DMS79 treated with DMSO at 0.1 percent for 48 hours (cell line): Measurements from ENCODE around the gene POLL.
A peak's percentile ranks its signal among the peaks of the same experiment; 100 is the strongest.
"Not testable (repeated sequence)": the region's sequence is repeated elsewhere in the genome, so short reads cannot be mapped to it uniquely, and the experiment has no call there.

ENCODE experiments used
- DNase-seq: peaks from one replicate; lab custom pipeline; 2025; lab: John Stamatoyannopoulos, UW

Gene POLL

DNA sequence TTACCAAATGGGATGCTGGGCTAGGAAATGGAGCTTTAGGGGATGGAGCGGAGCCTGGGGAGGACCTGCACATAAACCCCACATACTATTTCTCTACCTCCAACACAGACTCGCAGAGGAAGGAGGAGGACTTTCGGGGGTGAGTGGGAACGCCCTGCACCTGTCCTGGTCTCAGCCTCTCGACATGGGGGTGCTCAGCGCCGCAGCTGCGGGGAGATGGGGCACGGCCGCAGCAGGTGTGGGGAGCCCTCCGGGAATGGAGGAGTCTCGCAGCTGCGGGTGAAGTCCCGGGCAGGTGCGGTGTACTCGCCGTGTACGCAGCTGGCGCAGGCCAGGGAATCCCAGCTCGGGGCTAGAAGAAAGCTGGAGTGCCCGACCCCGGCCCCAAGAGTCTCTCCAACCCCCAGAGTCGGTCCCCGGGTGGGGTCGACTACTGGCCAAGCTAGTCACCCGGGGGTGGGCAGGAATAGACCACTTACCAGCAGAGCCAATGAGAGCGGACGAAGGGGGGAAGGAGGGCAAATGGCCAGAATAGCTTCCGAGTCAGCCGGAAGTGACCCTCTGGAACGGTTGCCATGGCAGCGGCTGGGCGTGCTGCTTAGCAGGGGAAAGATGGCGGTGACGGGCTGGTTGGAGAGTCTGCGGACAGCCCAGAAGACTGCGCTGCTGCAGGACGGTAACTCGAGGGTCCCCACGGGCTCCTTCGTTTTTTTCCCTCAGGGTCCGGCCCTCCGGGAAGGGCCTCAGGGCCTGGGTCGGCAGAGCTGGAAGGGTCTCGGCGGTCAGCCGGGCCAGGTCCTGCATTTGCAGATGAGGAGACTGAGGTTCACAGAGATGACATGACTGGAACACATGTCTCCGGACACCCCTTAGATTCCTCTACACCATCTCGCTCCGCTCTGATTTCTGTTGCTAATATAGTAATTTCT, at the start of gene POLL, which contains the start of gene DPCD:
TSS of gene POLL (minus strand) at position 533 of the 929 bp plus-strand sequence. CDS start 897 bp downstream, outside the sequence.
TSS of gene DPCD (plus strand) at position 597 of the 929 bp plus-strand sequence. CDS start at position 613, 16 bp downstream.
- DNase-seq: peak; percentile 55

DNA sequence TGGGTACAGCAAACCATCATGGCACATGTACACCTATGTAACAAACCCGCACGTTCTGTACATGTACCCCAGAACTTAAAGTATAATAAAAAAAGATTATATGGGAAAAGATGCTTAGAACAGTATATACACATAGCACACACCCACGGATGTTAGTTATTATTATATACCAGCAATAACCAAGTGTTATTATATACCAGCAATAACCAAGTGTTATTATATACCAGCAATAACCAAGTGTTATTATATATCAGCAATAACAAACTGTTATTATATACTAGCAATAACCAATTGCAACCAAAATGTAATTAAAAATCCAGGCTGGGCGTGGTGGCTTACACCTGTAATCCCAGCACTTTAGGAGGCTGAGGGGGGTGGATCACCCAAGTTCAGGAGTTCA, 45.5 kb upstream of the POLL start:
- not testable (repeated sequence) for DNase-seq

DNA sequence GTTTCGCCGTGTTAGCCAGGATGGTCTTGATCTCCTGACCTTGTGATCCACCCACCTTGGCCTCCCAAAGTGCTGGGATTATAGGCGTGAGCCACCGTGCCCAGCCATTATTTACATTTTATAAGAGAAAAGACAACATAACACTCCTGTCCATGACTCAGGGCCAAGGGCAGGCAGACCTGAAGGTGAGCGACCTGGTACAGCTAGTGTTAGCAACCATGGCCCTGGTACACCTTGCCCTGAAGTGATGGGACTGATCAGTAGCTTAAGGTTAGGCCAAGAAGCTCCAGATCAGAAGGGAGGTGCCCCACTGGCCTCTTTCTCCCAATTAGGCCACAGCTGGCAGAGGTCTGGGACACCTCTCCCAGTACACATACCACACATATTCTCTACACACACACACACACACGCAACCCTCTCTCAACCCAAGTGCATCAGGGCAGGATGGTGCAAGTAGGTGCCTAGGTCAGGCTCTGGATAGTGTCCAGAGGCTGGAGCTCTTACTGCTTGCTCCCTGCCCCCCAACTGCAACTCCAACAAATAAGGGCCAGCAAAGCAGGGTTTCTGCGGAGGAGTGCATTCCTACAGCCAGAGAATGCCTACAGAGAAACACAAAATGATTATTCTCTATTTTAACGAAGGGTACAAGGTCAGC, 43.9 kb upstream of the POLL start:
- no peak for DNase-seq

DNA sequence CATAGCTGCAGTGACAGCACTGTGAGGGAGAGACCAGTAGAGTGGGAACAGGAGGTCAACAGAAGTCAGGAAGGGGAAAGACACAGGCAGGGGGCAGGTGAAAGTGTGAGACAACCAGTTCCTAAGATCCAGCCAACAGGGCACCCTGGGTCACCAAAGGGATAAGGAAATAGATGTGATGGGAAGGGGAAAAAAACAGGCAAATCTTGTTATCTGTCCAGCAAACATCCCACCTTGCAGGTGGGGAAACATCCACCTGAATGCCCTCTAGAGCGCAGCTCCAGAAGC, 42.5 kb upstream of the POLL start:
- DNase-seq: no peak

DNA sequence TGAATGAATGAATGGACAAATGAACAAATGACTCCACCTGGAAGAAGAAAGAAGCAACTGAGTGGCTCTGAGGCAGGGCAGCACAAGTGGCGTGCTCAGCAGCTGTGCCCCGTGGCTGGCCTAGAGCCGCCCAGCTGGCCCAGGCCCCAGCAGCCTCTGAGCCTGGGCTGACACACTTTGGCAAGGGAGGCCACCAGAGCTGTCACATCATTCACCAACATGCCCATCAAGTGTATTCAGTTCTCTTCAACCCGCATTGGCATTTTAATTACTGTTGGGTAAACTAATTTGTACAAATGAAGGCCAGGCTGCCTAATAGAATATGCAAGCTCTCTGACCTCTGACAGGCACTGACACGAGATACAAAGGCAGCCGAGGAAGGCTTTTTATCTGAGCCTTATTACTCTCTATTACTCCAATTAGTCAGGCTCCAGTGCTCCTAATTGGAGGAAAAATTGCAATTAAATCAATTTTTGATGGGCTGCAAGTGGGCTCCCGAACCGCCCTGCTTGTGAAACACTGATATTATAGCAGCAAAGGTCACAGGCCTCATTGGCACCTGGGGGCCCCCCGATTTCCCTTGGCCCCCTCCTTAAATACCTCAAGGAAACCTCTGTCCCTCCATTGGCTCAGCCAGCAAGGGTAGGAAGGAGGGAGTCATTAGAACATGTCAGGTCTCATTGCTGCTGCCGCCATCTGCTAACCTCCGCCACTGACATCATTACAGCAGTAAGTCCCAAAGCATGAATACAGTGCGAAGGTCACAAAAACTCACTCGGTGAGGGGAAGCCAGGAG, 42.0 kb upstream of the POLL start:
- DNase-seq: no peak

DNA sequence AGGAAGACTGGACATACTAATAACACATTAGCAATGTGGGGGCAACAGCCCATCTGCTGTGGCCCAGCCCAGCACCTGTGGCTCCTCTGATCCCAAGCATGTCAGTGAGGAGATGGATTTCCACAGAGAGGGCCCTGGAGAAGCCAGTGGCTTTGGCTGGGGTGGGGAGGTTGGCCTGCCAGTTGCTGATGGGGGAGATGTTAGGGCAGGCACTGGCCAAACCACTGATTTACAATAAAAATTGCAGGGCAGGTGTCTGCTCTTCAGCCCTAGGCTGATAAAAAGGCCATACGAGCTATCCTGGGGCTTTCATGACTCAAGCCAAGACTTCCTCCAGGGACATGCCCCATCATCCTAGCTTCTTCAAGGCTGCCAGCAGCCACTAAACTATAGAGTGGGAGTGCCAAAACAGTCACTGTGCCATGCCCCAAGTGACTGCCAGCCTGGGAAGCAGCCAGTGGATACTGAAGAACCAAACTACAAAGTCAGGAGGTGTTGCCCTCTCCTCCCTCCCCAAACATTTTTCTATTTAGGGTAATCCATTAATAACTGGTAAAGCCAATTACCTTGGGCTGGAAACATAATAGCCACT, 37.9 kb upstream of the POLL start:
- DNase-seq: peak; percentile 74

DNA sequence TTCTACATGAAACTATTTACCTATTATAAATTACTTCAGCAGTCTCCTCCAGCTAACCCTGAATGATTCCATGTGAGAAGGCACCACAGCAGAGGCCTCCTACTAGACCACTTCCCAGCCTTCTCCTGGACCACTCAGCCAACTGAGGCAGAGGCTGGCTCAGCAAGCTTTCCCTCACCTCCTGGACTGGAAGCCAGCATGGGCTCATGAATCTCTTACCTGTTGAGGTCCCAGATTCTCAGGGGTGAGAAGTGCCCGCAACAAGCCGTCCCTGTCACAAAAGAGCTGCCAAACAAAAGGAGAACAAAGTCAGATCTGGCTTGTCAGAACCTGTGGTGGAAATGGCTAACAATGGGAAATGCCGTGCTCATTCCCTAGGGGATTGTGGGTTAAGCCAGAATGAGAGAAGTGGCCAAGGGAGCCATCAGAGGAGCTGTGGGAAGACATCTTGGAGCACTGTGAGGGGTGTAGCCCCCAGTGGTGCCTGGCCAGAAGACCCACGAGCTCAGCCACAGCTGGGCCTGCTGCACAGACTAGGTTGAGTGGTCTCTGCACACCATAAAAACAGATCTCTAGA, 36.6 kb upstream of the POLL start:
- no peak for DNase-seq

DNA sequence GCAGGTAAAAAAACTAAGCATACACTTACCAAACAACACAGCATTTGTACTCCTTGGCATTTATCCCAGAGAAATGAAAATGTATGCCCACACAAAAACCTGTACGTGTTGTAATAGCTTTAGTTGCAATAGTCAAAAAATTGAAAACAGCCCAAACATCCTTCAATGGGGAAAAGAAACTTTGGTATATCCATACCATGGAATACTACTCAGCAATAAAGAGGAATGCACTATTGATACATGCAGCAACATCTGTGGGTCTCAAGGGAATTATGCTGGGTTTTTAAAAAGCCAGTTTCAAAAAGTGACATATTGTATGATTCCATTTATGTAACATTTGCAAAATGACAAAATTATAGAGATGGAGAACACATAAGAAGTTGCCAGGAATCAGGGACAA, 35.5 kb upstream of the POLL start:
- DNase-seq: no peak

DNA sequence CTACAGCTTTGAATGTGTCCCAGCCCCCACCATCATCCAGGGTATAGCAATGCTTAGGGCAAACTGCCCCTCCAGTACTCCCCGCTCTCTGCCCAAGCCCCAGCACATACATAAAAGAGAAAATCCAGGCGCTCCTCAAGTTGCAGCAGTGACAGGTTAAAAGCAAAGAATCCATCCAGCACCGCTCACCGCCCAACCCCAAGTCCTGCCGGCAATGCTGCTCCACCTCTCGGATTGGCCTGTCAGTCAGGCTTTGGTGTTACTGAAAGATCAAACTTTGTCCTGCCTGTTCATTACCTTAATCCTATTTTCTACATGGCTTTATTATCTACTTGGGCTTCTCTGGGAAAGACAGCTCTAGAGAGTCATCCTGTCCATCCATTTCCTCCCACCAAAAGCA, 31.9 kb upstream of the POLL start:
- no peak for DNase-seq

DNA sequence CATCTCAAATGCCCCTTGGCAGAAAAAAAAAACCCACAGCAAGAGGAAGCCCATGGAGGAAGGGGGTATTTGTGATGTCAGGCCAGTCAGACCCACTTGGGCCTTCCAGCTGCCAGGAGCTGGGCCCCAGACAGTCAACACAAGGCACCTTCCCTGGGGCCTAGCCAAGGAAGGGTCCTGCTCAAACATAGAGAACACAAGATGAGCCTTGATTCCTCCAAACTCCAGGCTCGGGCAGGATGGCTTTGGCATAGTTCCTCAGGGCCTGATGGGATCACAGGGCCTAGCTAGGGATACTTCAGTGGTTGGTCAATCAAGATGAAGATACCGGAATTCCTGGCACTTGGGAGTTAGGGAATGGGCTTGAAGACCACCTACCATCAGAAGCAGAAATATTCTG, 30.8 kb upstream of the POLL start:
- no peak for DNase-seq

DNA sequence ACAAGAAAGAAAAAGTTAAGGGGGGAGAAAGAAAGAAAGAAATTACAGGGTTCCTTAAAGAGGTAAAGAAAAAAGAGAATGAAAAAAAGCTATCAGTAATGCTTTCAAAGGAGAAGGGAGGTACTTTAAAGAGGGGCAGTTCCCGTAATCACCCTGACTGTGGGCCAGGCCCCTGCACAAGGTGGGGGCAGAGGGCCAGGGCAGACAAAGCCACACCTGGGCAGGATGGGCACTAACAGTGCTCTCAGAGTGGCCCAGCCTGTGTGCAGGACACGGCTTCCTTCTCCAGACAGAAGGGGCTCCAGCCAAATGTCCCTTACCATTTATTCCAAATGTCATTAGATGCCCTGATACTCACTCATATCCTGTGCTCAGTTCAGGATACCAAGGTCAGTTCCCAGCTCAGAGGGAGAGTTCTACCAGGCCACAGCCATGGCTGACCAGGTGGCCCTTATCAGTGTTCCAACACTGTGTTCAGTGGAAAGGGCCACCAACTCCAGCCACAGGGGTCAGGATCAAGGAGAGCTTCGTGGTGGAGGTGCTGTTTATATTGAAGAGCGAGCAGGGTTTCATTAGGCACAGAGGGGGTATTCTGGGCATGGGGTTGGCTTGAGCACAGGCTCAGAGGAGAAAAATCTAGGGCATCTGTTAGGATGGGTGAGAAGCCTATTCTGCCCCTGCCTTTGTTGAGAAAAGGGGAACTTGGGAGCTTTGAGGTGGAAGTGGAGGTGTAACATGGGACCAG, 29.9 kb upstream of the POLL start:
- DNase-seq: no peak

DNA sequence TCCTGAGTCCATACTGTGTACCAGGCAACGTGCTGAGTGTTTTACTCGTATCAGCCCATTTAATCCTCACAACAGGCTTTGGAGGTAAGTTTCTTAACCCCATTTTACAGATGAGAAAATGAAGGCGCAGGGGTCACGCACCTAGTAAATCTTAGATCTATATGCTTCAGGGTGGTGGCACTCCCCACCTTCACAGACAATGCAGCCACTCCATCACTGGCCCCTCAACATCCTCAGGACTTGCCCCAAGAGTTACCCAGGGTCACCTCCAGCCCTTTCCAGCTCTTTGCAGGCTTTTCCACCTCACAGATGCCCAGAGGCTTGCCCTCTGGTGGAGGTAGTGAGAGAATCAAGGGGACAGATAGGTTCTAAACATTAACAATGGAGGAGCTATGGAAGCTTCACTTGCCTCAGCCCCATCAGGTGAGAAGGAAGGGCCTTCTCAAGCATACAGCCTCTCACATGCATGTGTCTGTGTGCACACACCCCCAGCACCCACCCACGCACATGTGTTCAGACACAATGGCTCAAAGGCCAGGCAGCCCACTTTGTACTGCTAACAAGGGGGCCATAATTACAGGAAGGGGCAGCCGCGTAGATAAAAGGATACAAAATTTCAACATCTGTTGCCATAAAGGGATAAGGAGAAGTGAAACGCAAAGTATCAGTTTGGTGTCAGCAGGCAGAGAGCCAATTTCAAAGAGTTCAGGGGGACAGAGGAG, 29.2 kb upstream of the POLL start:
- DNase-seq: no peak

DNA sequence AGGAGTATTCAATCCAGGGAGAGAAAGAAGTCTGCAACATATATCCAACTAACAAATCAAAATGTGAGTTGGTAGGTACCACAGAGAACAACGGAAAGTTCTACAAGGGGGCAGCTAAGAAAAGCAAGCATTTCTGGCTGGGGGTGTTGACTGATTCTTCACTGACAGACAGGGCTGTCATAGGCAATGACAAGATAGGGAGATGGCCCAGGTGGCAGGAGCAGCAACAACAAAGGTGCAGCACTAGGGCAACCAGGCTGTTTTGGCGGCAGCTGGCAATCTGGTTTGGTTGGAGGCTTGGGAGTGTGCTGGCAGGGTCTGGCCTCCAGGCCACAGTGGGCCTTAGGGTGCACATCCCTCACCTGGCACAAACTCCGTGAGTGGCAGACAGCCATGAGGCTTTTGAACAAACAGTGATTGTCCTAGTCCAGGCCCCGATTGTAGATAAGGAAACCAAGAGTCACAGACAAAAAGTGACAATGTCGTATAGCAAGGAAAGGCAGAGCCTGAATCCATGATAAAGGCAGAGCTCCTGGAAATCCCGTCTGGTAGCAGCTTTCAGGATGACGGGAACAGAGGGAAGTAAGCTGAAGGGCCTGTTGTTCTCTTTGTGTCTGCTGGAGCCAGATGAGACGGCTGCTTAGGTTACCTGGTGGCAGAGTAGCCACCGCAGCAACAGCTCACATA, 28.5 kb upstream of the POLL start:
- DNase-seq: no peak

DNA sequence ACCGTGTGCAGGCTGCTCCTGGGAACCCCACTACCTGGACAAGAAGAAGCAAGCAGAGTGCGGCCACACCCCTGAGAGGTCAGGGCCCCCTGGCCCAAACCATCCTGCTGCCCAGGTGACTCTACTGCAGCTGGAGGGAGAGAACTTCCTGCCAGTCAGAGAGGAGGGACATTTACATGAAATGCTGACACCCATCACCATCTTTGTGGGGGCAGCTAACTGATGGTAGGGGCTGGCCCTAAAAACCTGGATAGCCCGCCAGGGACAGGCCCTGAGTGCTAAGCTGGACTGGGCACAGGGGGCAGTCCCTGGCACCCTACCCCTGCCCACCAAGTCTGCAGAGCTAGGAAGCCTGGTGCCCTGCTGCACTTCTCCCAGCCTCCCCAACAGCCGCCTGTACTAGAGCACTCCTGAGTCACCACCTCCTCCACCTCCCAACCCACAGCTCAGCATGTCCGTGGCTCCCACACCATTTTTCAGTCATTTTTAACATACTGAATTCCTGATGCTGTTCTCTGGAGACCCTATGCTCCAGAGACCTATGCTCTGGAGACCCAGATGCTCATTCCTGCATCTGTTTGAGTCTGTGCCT, 27.6 kb upstream of the POLL start:
- DNase-seq: no peak

DNA sequence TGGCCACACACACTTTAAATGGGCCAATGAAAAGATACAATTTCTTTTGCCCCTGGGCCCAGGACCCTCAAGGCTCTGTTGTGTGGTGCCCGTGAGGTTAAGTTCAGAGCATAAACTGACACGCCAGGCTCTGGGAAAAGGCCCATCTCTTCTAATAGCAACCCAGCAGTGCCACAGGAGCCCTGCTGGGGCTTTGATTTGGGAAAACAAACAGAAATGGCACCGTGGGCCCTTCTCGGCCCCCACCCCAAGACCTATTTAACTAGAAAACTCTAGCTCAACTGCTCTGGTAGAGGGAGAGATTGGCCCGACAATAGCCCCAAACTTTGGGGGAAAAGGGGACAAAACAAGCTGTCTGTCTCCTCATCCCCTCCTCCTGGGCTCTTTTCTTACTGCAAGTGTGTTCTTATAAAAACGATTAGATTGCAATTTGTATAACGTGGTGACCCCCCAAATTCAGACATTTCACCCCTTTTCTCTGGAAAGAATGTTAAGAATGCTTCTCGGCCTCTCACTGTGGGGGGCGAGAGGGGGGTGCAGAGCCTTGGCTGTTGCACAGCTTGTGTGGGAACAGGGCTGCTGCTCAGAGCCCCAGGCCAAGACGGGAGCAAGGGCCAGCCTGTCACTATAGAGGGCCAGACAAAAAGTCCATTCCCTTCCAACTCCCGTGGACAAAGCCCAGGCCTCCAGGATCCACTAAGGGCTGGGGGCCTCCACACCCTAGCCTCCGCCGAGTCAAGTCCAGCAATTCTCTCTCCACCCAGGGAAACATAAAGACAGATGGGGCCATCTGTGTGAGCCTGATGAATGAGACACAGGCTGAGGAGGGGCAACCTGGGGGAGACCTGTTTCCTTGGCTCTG, 26.8 kb upstream of the POLL start:
- no peak for DNase-seq

DNA sequence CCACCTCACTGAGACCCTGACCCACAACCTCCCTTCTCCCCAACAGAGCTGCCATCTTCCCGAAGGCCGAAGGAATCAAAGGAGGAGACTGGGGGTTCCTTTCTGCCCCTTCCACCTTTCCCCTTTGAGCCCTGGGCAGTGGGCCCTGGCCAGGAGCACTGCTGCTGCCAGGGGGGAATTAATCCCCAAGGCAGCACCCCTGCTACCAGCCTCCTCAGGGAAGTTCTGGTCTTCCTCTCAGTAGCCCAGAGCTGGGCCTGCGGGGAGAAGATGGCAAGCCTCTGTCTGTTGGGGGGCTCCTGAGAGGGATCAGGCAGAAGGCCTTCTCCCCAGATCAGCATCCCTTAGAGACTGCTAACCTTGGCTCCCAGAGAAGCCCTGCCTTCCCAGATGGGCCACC, 25.6 kb upstream of the POLL start:
- no peak for DNase-seq

DNA sequence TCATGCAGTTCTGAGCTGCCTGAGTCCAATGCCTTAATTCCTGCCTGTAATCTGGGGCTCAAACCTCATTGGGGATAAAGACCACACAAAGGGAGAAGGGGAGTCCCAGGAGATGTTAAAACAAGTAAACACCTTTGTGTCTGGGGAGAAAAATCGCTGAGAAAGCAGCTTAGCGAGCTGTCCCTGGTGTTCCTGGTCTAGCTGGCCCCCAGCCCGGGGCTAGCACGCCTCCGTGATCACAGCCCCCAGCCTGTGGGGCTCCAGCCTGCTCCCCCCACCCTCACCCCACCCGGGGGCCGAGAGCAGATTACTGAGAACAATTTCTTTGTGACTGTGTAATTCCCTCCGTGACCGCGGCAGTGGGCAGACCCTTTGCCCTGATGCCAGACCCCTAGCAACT, 24.8 kb upstream of the POLL start:
- DNase-seq: no peak

DNA sequence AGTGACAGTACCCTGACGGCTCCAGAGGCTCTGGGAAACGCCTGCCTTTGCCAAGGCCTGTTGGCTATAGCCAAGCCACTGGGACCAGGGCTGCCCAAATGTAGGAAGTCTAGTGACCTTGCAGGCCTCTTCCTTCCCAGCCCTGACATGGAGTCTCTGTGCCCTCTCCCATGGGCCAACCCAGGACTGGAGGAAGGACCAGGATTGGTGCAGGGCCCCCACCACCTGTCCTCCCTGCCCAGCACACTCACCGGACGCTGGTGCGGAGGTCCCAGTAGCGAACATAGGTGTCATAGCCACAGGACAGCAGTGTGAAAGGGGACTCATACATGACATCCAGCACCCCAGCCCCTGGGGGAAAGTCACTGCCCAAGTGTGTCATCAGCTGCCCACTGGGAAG, 24.0 kb upstream of the POLL start:
- no peak for DNase-seq
